SK-N-SH (cell line): ENCODE measurements around the gene OPCML.

Experiments used
- EP300 ChIP-seq, 2 experiments: IDR thresholded peaks; 2 replicates each; pipeline versions ENCODE4 v1.4.0 to v1.6.1; 2012; ENCODE audit warnings: borderline replicate concordance in 1 of 2, low read depth in 1 of 2, low read length in 1 of 2
- GABPA ChIP-seq: IDR thresholded peaks from 2 replicates; pipeline ENCODE4 v1.4.0; 2012; ENCODE audit warnings: low read depth, mild to moderate bottlenecking
- JUND ChIP-seq: IDR thresholded peaks from 2 replicates; pipeline ENCODE4 v1.4.0; 2012
- RAD21 ChIP-seq: IDR thresholded peaks from 2 replicates; pipeline ENCODE4 v1.6.1; 2012; ENCODE audit warnings: mild to moderate bottlenecking, low read length
- YY1 ChIP-seq: IDR thresholded peaks from 2 replicates; pipeline ENCODE4 v1.4.0; 2012; ENCODE audit warnings: low read depth, mild to moderate bottlenecking
- TF ChIP-seq, protein P1 (sequence below): fragments of 200-600 bp; sonication (generic); IDR thresholded peaks from 2 replicates; pipeline ENCODE4 v1.6.1; 2017; ENCODE audit warnings: antibody characterized with exemption, mild to moderate bottlenecking, moderate library complexity
- TF ChIP-seq, protein P2 (sequence below): IDR thresholded peaks from 2 replicates; pipeline ENCODE4 v1.4.0; 2012; ENCODE audit warnings: low read depth

DNA sequence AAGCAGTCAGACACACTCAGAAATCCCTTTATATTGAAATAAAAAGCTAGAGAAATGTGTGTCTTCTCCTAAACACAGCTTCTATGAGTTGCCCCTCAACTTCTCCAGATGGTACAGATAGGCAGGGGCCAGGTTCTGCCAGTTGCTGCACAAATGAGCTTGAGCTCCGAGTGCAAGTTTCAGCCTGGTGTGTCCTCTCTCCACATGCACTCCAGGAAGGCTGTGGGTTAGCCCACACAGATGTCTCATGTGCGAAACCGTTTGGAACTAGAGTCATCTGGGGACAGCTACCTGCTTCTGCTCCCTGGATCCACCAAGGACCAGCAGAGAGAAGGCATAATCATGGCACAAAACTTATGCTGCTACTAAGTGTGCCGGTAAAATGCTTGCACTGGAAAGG lies 812.6 kb downstream of the OPCML start:
- TF ChIP-seq, protein P1, sequence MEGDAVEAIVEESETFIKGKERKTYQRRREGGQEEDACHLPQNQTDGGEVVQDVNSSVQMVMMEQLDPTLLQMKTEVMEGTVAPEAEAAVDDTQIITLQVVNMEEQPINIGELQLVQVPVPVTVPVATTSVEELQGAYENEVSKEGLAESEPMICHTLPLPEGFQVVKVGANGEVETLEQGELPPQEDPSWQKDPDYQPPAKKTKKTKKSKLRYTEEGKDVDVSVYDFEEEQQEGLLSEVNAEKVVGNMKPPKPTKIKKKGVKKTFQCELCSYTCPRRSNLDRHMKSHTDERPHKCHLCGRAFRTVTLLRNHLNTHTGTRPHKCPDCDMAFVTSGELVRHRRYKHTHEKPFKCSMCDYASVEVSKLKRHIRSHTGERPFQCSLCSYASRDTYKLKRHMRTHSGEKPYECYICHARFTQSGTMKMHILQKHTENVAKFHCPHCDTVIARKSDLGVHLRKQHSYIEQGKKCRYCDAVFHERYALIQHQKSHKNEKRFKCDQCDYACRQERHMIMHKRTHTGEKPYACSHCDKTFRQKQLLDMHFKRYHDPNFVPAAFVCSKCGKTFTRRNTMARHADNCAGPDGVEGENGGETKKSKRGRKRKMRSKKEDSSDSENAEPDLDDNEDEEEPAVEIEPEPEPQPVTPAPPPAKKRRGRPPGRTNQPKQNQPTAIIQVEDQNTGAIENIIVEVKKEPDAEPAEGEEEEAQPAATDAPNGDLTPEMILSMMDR, result no peak
- no peak for TF ChIP-seq RAD21
- TF ChIP-seq, protein P2, sequence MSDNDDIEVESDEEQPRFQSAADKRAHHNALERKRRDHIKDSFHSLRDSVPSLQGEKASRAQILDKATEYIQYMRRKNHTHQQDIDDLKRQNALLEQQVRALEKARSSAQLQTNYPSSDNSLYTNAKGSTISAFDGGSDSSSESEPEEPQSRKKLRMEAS, result no peak
- no peak for TF ChIP-seq JUND
- no peak for TF ChIP-seq YY1
- TF ChIP-seq EP300 (IDR thresholded peaks at IDR 0.05; ENCODE audit: borderline replicate concordance in 1 of 2, low read depth in 1 of 2, low read length in 1 of 2), result no peak
- TF ChIP-seq GABPA, result no peak
